Activated CD8-positive, alpha-beta memory T cell treated with anti-CD3 and anti-CD28 coated beads for 4 hours (primary cell): Measurements from ENCODE around the gene DYDC1.
"Not testable (repeated sequence)": the region's sequence is repeated elsewhere in the genome, so short reads cannot be mapped to it uniquely, and the experiment has no call there.

Experiments used
- DNase-seq, 2 donors: peaks; one replicate each; pipeline ENCODE4 v3.0.0-alpha.2; 2020; ENCODE audit warnings: low read depth in 2 of 2

DYDC1 gene

DNA sequence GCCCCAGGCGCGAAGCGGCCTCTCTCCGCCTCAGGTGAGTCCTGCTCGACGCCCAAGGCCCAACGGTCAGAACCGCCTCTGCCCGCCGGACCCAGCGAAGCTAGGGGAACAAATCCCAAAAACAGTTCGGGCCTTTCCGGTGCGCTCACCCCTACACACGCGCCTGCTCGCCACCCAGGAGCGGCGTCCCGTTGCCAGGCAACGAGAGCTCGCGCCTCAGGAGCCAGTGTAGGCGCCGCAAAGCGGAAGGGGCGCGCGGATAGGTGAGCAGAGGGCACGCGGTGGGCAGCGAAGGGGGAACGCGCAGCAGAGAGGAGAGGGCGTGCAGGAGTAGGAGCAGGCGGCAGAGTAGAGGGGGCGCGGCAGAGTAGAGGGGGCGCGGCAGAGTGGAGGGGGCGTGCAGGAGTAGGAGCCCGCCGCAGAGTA lies at the start of gene DYDC1, which contains the start of gene DYDC2:
TSS of gene DYDC1 (minus strand) at position 193 of the 426 bp plus-strand sequence. CDS start 4,154 bp downstream, outside the sequence.
TSS of gene DYDC2 (plus strand) at position 219 of the 426 bp plus-strand sequence. CDS start 5,663 bp downstream, outside the sequence.
- DNase-seq: no peak

DNA sequence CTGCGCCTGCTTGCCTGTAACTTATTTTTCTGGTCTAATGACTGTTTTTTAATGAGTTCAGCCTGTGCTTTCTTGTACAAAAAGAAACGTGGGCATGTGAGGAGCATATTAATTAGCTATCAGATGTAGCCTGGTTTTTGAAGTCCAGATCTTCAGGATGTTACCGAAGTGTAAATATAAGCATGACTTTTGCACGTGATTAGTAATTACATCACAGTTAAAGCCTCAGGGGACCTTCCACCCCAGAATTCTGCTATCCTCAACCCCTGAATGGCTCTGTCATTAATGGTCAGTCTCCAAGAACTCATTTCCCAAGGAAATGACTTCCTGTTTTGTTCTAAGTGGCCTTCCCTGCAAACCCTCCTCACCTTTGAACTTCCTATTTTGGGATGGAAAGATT lies 49.6 kb upstream of the DYDC1 start:
- no peak for DNase-seq

DNA sequence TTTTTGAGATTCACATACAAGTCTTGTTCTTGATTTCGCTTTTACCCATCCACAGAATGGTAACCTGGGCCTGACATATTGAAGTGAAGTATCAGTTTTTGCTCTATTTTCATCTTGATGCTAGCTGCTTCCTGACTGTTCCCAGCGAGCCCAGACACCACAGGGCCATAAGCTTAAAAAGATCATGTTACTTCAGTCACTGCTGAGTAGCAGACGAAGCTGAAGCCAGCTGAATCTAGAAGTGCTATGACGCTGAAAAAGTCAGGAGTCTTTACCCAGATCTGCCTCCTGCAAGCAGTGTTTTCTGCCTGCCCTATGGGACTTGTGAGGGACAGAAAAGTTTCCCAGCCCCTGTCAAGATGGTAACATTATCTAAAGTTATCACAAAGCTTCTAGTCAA lies 49.1 kb upstream of the DYDC1 start:
- DNase-seq: no peak

GRCh38 chr10:80405035-80405434 lies 48.5 kb upstream of the DYDC1 start:
- DNase-seq: no peak

GRCh38 chr10:80400136-80400804 lies 43.7 kb upstream of the DYDC1 start:
- DNase-seq: no peak

- DNase-seq: no peak
Measured at GRCh38 chr10:80397014-80397413, 40.5 kb upstream of the DYDC1 start.

DNA sequence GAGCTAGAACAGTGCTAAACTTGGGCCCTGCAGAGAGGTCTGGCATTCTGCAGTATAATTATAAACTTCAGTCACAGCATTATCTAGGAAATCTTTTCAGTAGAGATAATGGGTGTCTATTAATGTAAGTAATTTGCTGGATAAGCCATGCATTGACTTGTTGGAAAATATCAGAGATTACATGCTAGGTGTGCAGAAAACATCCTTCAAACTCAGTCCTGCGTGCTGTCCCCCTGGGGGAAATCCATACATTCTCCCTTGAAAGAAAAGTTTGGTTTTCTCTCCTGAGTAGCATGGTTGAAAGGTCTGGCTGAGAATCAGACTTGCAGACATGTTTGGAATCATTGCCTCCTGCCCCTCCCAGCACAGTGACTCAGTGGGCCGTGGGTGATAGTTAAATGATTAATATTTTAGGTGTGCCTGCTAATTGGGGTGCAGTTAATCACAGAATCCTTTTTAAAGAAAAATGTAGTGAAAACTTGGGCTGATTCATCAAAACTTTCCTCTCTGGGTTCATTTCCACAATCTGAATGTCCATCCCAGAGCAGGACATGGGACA lies 37.9 kb upstream of the DYDC1 start:
- DNase-seq: no peak

DNA sequence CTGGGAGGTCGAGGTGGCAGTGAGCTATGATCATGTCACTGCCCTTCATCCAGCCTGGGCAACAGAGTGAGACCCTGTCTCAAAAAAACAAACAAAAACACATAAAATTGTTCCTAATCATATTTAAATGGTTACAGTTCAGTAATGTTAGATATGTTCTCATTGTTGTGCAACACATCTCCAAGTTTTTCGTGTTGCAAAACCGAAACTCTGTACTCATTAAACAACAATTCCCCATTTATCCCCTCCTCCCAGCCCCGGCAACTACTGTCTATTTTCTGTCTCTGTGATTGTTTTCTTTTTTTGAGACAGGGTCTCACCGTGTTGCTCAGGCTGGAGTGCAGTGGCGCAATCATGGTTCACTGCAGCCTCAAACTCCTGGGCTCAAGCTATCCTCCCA lies 35.7 kb upstream of the DYDC1 start:
- DNase-seq: no peak

DNA sequence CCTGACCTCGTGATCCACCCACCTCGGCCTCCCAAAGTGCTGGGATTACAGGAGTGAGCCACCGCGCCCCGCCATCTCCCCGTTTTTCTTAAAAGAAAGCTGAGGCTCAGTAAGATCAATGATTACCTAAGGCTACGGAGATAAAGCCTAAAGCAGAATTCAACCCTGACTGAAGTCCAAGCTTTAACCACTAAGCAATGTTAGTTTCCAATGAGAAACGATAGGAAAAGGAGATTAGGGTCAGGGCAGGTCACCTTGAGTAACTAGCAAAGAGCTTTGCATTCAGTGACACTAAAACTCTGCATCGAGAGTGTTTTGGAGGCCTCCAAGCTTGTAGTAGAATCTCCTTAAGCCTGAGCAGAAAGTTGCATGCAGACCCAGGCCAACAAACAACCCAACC lies 34.2 kb upstream of the DYDC1 start:
- no peak for DNase-seq

DNA sequence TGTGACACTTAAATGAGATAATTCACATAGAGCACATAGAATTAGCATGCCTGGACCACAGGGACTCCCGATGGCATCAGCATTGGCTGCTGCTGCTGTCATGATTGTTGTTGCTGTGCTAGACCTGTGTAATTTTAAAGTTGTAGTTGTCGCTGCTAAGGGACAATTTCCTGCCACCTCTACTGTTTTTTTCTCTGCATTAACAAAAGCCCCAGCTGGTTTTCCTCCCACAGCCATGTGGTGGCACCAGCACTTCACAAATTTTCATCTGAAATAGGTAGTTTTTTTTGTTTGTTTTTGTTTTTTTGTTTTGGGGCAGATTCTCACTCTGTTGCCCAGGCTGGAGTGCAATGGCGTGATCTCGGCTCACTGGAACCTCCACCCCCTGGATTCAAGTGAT lies 26.4 kb upstream of the DYDC1 start:
- peak in 1 of 2 donors; percentile 22 for DNase-seq

DNA sequence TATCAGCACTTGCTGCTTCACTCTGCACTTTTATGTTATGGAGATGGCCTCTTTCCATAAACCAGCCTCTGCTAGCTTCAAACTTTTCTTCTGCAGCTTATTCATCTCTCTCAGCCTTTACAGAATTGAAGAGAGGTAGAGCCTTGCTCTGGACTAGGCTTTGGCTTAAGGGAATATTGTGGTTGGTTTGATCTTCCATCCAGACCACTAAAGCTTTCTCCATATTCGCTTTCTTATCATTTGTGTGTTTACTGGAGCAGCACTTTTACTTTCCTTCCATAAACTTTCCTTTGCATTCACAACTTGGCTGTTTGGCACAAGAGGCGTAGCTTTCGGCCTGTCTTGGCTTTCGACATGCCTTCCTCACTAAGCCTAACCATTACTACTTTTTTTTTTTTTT lies 23.6 kb upstream of the DYDC1 start:
- DNase-seq: no peak

- DNase-seq: no peak
Measured at GRCh38 chr10:80379701-80380100, 23.1 kb upstream of the DYDC1 start.

DNA sequence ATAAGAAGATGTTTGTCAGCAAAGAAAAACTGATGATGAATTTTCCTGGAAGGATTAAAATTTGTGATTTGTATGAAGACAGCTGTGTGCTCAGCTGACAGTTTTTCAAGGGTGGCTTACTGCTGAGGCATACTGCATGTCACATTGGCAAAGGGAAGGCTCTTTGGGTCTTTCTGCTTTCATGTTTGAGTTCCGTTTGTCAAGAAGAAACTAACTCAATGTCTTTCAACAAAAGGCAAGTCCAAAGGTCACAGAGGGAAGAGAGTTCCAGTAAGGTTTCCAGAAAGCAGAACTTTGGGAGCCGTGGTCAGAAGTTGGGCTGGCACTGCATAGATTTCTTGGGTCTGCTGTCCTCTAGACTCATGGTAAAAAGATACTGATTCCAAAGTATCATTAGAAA lies 16.9 kb upstream of the DYDC1 start:
- no peak for DNase-seq

DNA sequence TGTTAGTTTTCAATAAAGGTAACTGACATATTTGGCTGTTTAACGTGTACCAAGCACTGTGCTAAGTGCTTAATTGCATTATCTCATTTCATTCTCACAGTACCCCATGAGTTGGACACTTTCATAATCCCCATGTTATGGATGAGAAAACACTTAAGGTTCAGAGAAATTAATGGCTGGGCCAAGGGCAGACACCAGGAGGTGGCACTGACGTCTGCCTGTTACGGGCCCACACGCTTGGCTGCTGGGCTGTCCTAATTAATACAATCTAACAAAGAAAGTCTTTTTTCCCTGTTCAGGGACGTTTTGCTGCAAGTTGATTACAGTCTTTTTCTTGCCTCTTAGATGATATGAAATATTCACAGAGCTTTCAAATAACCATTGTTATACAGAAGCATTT lies 16.1 kb upstream of the DYDC1 start:
- DNase-seq: no peak

DNA sequence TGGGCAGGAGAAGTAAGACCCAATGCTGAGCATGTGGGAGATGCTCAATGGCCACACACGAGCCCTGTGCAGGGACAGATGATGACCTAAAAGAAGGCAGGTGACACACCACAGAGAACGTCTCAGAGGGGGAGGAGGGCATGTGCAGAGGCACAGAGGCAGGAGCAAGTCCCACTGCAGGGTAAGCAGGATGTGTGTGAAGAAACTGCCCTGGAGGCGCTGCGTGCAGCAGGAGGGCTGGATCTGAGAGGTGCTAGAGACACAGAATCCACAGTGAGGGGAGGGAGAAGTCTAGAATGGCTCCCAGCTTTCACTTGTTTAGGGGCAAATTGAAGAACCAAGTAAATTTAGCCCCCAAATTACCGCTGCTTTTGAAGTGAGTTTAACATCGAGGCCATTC lies 14.9 kb upstream of the DYDC1 start:
- DNase-seq: no peak

DNA sequence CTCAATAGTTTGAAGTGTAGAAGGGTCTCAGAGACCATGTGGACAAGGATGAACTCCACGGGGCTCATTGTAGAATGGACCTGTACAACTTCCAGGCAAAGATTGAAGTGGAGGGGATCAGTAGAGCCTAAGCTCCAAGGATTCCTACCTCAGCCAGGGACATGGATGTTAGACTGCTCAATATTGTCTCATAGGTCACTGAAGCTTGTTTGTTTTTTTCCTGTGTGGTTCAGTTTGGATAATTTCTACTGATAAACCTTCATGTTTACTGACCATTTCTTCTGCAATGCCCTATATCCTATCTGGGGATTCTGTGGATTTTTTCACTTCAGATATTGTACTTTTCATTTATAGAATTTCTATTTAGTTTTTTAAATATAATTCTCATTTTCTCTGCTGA lies 9.0 kb upstream of the DYDC1 start:
- no peak for DNase-seq

- no peak for DNase-seq
Measured at GRCh38 chr10:80359644-80360043, 3.1 kb upstream of the DYDC1 start.

DNA sequence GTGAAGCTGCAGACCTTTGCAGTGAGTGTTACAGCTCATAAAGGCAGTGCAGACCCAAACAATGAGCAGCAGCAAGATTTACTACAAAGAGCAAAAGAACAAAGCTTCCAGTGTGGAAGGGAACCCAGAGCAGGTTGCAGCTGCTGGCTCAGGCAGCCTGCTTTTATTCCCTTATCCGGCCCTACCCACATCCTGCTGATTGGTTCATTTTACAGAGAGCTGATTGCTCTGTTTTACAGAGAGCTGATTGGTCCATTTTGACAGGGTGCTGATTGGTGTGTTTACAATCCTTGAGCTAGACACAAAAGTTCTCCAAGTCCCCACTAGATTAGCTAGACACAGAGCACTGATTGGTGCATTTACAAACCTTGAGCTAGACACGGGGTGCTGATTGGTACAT lies 2.4 kb upstream of the DYDC1 start:
- not testable (repeated sequence) for DNase-seq

DNA sequence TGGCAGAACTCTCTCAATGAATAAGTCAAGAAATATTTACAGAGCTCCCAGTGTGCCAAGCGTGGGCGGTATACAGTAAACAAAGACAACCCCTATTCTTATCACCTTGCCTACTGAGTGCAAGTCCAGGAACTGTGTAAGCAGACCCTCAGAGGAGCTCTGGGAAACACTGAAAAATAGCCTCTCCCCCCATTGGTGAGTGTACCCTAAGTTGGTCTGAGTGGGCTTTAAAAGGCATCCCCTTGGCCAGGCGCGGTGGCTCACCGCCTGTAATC lies 1.2 kb upstream of the DYDC1 start:
- DNase-seq: no peak

- DNase-seq: no peak
Measured at GRCh38 chr10:80356989-80357850, 665 bp upstream of the DYDC1 start.

GRCh38 chr10:80351220-80351619 lies 5.3 kb downstream of the DYDC1 start:
- DNase-seq: no peak

DNA sequence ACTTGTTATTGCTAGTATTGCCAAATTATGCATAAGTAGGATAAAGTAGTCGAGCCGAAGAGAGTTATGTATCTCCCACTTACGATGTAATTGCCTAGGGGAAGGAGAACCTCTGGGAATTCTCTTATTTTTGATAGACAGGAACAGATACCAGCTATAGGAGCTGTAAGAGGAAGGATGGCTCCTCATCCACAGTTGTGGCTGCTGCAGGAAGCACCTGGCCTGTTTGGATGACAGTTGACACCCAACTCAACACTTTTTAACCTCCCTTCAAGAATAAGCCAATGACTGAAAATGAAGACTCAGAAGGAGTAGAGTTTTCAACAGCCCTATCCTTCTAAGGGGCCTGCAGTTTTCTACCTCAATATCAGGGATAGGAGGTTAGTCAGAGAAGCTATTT lies 6.3 kb downstream of the DYDC1 start:
- no peak for DNase-seq

GRCh38 chr10:80344912-80345311 lies 11.6 kb downstream of the DYDC1 start:
- DNase-seq: no peak
